ENCODE results near the gene S1PR4.

The S1PR4 gene

GRCh38 chr19:3178377-3178972 is at the start of gene S1PR4:
Gene S1PR4, plus strand, starts transcription at chr19:3178769. Its CDS starts 24 bp downstream, at chr19:3178793.
- peak in 2 of 3 donors; percentile 43 to 46 for DNase-seq (ENCODE audit: low read depth in 2 of 3, low spot score in 1 of 3)

GRCh38 chr19:3129112-3129511 is 49.5 kb upstream of the S1PR4 start:
- no peak for DNase-seq (ENCODE audit: low read depth in 2 of 3, low spot score in 1 of 3)

- no peak for DNase-seq (ENCODE audit: low read depth in 2 of 3, low spot score in 1 of 3)
Measured at GRCh38 chr19:3131168-3131567, 47.4 kb upstream of the S1PR4 start.

- peak; percentile 76 to 82 (median 76) for DNase-seq (ENCODE audit: low read depth in 2 of 3, low spot score in 1 of 3)
Measured at GRCh38 chr19:3132971-3133792, 45.4 kb upstream of the S1PR4 start.

- no peak for DNase-seq (ENCODE audit: low read depth in 2 of 3, low spot score in 1 of 3)
Measured at GRCh38 chr19:3133793-3134116, 44.8 kb upstream of the S1PR4 start.

- no peak for DNase-seq (ENCODE audit: low read depth in 2 of 3, low spot score in 1 of 3)
Measured at GRCh38 chr19:3135961-3136683, 42.4 kb upstream of the S1PR4 start, which contains the start of gene GNA15. Gene GNA15, plus strand, starts transcription at chr19:3136033. Its CDS starts 418 bp downstream, at chr19:3136451.

GRCh38 chr19:3136684-3137055 is 41.9 kb upstream of the S1PR4 start:
- no peak for DNase-seq (ENCODE audit: low read depth in 2 of 3, low spot score in 1 of 3)

- no peak for DNase-seq (ENCODE audit: low read depth in 2 of 3, low spot score in 1 of 3)
Measured at GRCh38 chr19:3137119-3137518, 41.5 kb upstream of the S1PR4 start.

- DNase-seq (ENCODE audit: low read depth in 2 of 3, low spot score in 1 of 3): no peak
Measured at GRCh38 chr19:3138268-3138667, 40.3 kb upstream of the S1PR4 start.

- DNase-seq (ENCODE audit: low read depth in 2 of 3, low spot score in 1 of 3): no peak
Measured at GRCh38 chr19:3140667-3141038, 37.9 kb upstream of the S1PR4 start.

GRCh38 chr19:3142292-3142670 is 36.3 kb upstream of the S1PR4 start:
- peak in 2 of 3 donors; percentile 44 to 60 for DNase-seq (ENCODE audit: low read depth in 2 of 3, low spot score in 1 of 3)

GRCh38 chr19:3142781-3143337 is 35.7 kb upstream of the S1PR4 start:
- DNase-seq (ENCODE audit: low read depth in 2 of 3, low spot score in 1 of 3): no peak

GRCh38 chr19:3145909-3146676 is 32.5 kb upstream of the S1PR4 start:
- DNase-seq (ENCODE audit: low read depth in 2 of 3, low spot score in 1 of 3): no peak

GRCh38 chr19:3146677-3147100 is 31.9 kb upstream of the S1PR4 start:
- peak; percentile 48 to 76 (median 65) for DNase-seq (ENCODE audit: low read depth in 2 of 3, low spot score in 1 of 3)

- no peak for DNase-seq (ENCODE audit: low read depth in 2 of 3, low spot score in 1 of 3)
Measured at GRCh38 chr19:3148503-3148902, 30.1 kb upstream of the S1PR4 start.

GRCh38 chr19:3149089-3149488 is 29.5 kb upstream of the S1PR4 start:
- no peak for DNase-seq (ENCODE audit: low read depth in 2 of 3, low spot score in 1 of 3)

- no peak for DNase-seq (ENCODE audit: low read depth in 2 of 3, low spot score in 1 of 3)
Measured at GRCh38 chr19:3149526-3150505, 28.8 kb upstream of the S1PR4 start.

- DNase-seq (ENCODE audit: low read depth in 2 of 3, low spot score in 1 of 3): no peak
Measured at GRCh38 chr19:3150739-3151329, 27.7 kb upstream of the S1PR4 start.
